Measurements from ENCODE around the gene PRDM16. TPM values are rescaled to one million over a fixed set of nuclear protein-coding genes. Genes with fewer than 3 reads are reported as not detected.

PRDM16 gene
- total and polyA plus RNA-seq, 2 donors (not counting 1 experiment from before 2014, with no cell fraction given), result 0.03 to 0.12 TPM

DNA sequence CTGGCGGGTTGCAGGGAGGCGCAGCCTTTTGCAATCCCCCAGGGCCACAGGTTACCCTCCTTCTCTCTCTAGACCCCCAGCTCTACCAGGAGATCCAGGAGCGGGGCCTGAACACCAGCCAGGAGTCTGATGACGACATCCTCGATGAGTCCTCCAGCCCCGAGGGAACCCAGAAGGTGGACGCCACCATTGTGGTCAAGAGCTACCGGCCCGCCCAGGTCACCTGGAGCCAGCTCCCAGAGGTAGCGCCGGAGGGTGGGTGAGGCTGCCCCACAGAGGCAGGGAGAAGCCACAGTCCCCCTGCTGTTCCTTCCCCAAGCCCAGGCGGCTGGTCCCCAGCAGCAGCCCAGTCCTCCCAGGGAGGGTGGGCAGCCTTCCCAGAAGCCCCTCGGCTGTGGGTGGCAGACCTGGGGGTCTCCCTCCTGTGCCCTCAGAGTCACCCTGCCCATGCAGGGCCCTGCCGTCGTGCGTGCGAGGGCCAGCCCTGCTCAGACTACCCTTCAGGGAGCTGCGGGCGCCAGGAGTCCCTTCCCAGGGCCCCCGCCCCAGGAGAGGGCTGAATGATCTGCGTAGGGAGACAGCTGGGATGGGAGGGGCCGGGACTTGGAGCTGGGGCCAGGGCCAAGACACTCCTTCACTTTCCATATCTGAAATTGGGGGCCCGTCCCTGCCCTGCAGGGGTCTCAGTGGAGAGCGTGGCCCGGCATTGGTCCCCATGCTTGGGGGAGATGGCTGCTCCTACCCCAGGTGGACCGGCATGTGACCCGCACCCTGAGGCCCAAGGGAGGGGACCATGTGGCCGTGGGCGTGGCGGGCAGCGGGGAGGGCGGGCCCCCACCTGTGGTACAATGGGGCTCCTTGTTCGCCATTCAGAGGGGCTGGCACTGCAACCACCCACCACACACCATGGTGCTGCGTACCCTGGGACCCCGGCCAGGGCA lies 398.4 kb downstream of the PRDM16 start:
- POLR2A ChIA-PET, result no interaction called here
- TF ChIP-seq, protein P1, sequence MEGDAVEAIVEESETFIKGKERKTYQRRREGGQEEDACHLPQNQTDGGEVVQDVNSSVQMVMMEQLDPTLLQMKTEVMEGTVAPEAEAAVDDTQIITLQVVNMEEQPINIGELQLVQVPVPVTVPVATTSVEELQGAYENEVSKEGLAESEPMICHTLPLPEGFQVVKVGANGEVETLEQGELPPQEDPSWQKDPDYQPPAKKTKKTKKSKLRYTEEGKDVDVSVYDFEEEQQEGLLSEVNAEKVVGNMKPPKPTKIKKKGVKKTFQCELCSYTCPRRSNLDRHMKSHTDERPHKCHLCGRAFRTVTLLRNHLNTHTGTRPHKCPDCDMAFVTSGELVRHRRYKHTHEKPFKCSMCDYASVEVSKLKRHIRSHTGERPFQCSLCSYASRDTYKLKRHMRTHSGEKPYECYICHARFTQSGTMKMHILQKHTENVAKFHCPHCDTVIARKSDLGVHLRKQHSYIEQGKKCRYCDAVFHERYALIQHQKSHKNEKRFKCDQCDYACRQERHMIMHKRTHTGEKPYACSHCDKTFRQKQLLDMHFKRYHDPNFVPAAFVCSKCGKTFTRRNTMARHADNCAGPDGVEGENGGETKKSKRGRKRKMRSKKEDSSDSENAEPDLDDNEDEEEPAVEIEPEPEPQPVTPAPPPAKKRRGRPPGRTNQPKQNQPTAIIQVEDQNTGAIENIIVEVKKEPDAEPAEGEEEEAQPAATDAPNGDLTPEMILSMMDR (IDR thresholded peaks at IDR 0.05), result no peak
- no peak for TF ChIP-seq EZH2 (IDR thresholded peaks at IDR 0.05; ENCODE audit: borderline replicate concordance, insufficient read depth, low read depth, low read length, poor library complexity, severe bottlenecking)
- H3K27ac ChIP-seq (ENCODE audit: low read length in 2 of 2), result no peak overlapping the region

More for the DNA sequence above, 398.4 kb downstream of the PRDM16 start:
- ATAC-seq (ENCODE audit: low read depth) (no peak), DNase-seq (no peak)
- WGBS (ENCODE audit: insufficient coverage), result 90% methylated on average over 26 of the region's 35 CpGs
- CTCF ChIA-PET, result interaction anchor here (4.2 kb wide), 1 partner anchor 14 kb away, joined by 11 read pairs; no protein-coding TSS in a partner anchor
- H3K79me2 ChIP-seq (ENCODE audit: control insufficient read depth, insufficient read depth, low read length), result no peaks in the 10 kb centered on the region
- no peak overlapping the region for H2AFZ ChIP-seq (ENCODE audit: insufficient read depth, low read depth, low read length, poor library complexity, severe bottlenecking)
- H3K4me1 ChIP-seq (ENCODE audit: control insufficient read depth in 2 of 2, insufficient read depth in 2 of 2, low read length in 2 of 2), result no peaks in the 10 kb centered on the region
- no peaks in the 10 kb centered on the region for H3K9me3 Mint-ChIP-seq (ENCODE audit: insufficient read depth)
- H3K9ac ChIP-seq (ENCODE audit: low read length), result no peak overlapping the region
- peaks cover 4% of the 10 kb centered on the region for H3K4me1 Mint-ChIP-seq
- H4K20me1 ChIP-seq (ENCODE audit: control insufficient read depth, insufficient read depth, low read length, poor library complexity, severe bottlenecking), result no peaks in the 10 kb centered on the region
- H3K27ac Mint-ChIP-seq, result no peak overlapping the region
- H3K4me3 Mint-ChIP-seq, result no peak overlapping the region
- intact Hi-C loops (cut with micrococcal nuclease), result no loop called here
- no peak overlapping the region for H3K4me3 ChIP-seq (ENCODE audit: control extremely low read depth in 1 of 5, extremely low read depth in 1 of 5, insufficient read depth in 1 of 5, low read depth in 2 of 5, low read length in 4 of 5)
- no peaks in the 10 kb centered on the region for H3K9me3 ChIP-seq (ENCODE audit: control extremely low read depth in 1 of 3, control insufficient read depth in 2 of 3, insufficient read depth in 1 of 3, low read length in 2 of 3)
- no peak overlapping the region for H3K4me2 ChIP-seq (replicated peaks; ENCODE audit: low read depth, low read length, poor library complexity, severe bottlenecking)
- peaks cover 3% of the 10 kb centered on the region for H3K27me3 Mint-ChIP-seq
- H3K36me3 ChIP-seq (replicated peaks in 1 of 2; ENCODE audit: control extremely low read depth in 1 of 2, control insufficient read depth in 1 of 2, extremely low read depth in 1 of 2, insufficient read depth in 2 of 2, low read length in 1 of 2), result no peaks in the 10 kb centered on the region
- no peaks in the 10 kb centered on the region for H3K27me3 ChIP-seq (replicated peaks in 1 of 4; ENCODE audit: control extremely low read depth in 1 of 4, control insufficient read depth in 3 of 4, insufficient read depth in 4 of 4, low read length in 3 of 4)
